H1 (cell line): ENCODE measurements around the gene INF2. TPM values are rescaled to one million over a fixed set of nuclear protein-coding genes. Genes with fewer than 3 reads are reported as not detected.

Experiments
- CTCF ChIA-PET: fragments of 300-600 bp; sonication (Branson Sonifier 250); formaldehyde crosslinking; loops from one replicate; lab custom pipeline; 2021; ENCODE audit not compliant: partially characterized antibody; lab: Charles Lee
- POLR2A ChIA-PET: fragments of 300-600 bp; sonication (Branson Sonifier 250); formaldehyde crosslinking; loops from one replicate; lab custom pipeline; 2021; ENCODE audit warnings: inconsistent platforms; ENCODE audit not compliant: partially characterized antibody; lab: Charles Lee
- DNase-seq, 2 experiments: peaks; one replicate each; pipeline versions ENCODE4 v3.0.0 to v3.0.0-alpha.2; 2010 to 2022; ENCODE audit warnings: low spot score in 2 of 2, low read depth in 1 of 2, mixed read lengths in 1 of 2
- FAIRE-seq: peaks from 2 replicates; lab custom pipeline; 2011; peaks lifted over from hg19 to GRCh38; lab: Jason Lieb, UNC
- H2AFZ ChIP-seq: 2 replicates; pipeline ENCODE4 v1.8.1; 2012; ENCODE audit warnings: low read length, inconsistent platforms
- H2AK5ac ChIP-seq: 2 replicates; pipeline ENCODE4 v1.6.1; 2013; ENCODE audit warnings: low read depth, low read length
- H2BK120ac ChIP-seq: replicated peaks from 2 replicates; pipeline ENCODE3; 2013; ENCODE audit warnings: low read depth, low read length, inconsistent platforms
- H2BK12ac ChIP-seq: 2 replicates; pipeline ENCODE4 v1.6.1; 2013; ENCODE audit warnings: low read depth, low read length
- H2BK15ac ChIP-seq: 2 replicates; pipeline ENCODE4 v1.6.1; 2013; ENCODE audit warnings: low read length
- H2BK20ac ChIP-seq: 2 replicates; pipeline ENCODE4 v1.6.1; 2013; ENCODE audit warnings: low read length
- H2BK5ac ChIP-seq: 2 replicates; pipeline ENCODE4 v1.6.1; 2013; ENCODE audit warnings: low read depth, low read length
- H3K14ac ChIP-seq: 2 replicates; pipeline ENCODE4 v1.6.1; 2013; ENCODE audit warnings: inconsistent platforms; ENCODE audit not compliant: insufficient read length
- H3K18ac ChIP-seq: 2 replicates; pipeline ENCODE4 v1.6.1; 2013; ENCODE audit warnings: low read length; ENCODE audit errors: extremely low read depth
- H3K23ac ChIP-seq: 2 replicates; pipeline ENCODE4 v1.6.1; 2013; ENCODE audit warnings: inconsistent platforms; ENCODE audit not compliant: insufficient read length
- H3K23me2 ChIP-seq: 2 replicates; pipeline ENCODE4 v1.6.1; 2013; ENCODE audit warnings: low read depth, low read length
- H3K27ac ChIP-seq: 2 replicates; pipeline ENCODE4 v1.6.1; 2011; ENCODE audit warnings: low read depth, low read length, inconsistent platforms
- H3K27me3 ChIP-seq, 4 experiments: replicated peaks in 1 of 4; 1 replicate in 1 of 4; 2 replicates in 3 of 4; pipeline versions ENCODE4 v1.6.1 to v1.8.1; 2011 to 2013; ENCODE audit warnings: low read length in 3 of 4, mild to moderate bottlenecking in 3 of 4, inconsistent platforms in 2 of 4, mixed read lengths in 2 of 4, moderate library complexity in 1 of 4; ENCODE audit not compliant: control insufficient read depth in 3 of 4, insufficient read depth in 3 of 4; ENCODE audit errors: extremely low read depth in 1 of 4
- H3K36me3 ChIP-seq, 4 experiments: 2 replicates each; pipeline versions ENCODE4 v1.6.1 to v1.8.1; 2011 to 2013; ENCODE audit warnings: mild to moderate bottlenecking in 4 of 4, low read length in 3 of 4, moderate library complexity in 2 of 4, control low read depth in 1 of 4, inconsistent platforms in 1 of 4; ENCODE audit not compliant: insufficient read depth in 4 of 4, control insufficient read depth in 2 of 4
- H3K4ac ChIP-seq: replicated peaks from 2 replicates; pipeline ENCODE3; 2013; ENCODE audit warnings: low read length, low read depth, mixed read lengths, inconsistent platforms; ENCODE audit not compliant: insufficient read length
- H3K4me1 ChIP-seq, 4 experiments: replicated peaks in 1 of 4; 1 replicate in 1 of 4; 2 replicates in 3 of 4; pipeline versions ENCODE4 v1.6.1 to v1.8.1; 2011 to 2013; ENCODE audit warnings: low read length in 3 of 4, inconsistent platforms in 2 of 4, mixed read lengths in 1 of 4; ENCODE audit not compliant: insufficient read depth in 4 of 4, control insufficient read depth in 3 of 4
- H3K4me2 ChIP-seq, 2 experiments: 2 replicates each; pipeline versions ENCODE4 v1.6.1 to v1.8.1; 2011 to 2013; ENCODE audit warnings: low read depth in 2 of 2, low read length in 2 of 2, control low read depth in 1 of 2, inconsistent platforms in 1 of 2, mild to moderate bottlenecking in 1 of 2; ENCODE audit not compliant: insufficient read depth in 1 of 2
- H3K4me3 ChIP-seq, 4 experiments: fragments of 200-600, 300-600 bp in 1 of 4; sonication (generic), shearing (Covaris generic), sonication (Bioruptor Twin) in 1 of 4; 2 replicates each; pipeline versions ENCODE4 v1.5.1 to v1.8.1; 2011 to 2016; ENCODE audit warnings: low read length in 4 of 4, low read depth in 3 of 4, control low read depth in 2 of 4, inconsistent platforms in 2 of 4, mild to moderate bottlenecking in 2 of 4, mixed read lengths in 1 of 4, moderate library complexity in 1 of 4; ENCODE audit not compliant: insufficient read depth in 2 of 4; ENCODE audit errors: extremely low read depth in 1 of 4
- H3K56ac ChIP-seq: replicated peaks from 2 replicates; pipeline ENCODE3; 2013; ENCODE audit warnings: low read depth, mild to moderate bottlenecking, mixed read lengths, low read length, inconsistent platforms; ENCODE audit not compliant: insufficient read length
- H3K79me1 ChIP-seq: 2 replicates; pipeline ENCODE4 v1.6.1; 2013; ENCODE audit warnings: low read depth, low read length, control low read depth
- H3K79me2 ChIP-seq, 2 experiments: 2 replicates each; pipeline versions ENCODE4 v1.6.1 to v1.8.1; 2012 to 2013; ENCODE audit warnings: low read length in 2 of 2, mild to moderate bottlenecking in 2 of 2, inconsistent platforms in 1 of 2; ENCODE audit not compliant: insufficient read depth in 2 of 2, control insufficient read depth in 1 of 2
- H3K9ac ChIP-seq, 4 experiments: replicated peaks in 1 of 4; 1 replicate in 1 of 4; 2 replicates in 3 of 4; pipeline versions ENCODE4 v1.6.1 to v1.8.1; 2011 to 2013; ENCODE audit warnings: low read depth in 3 of 4, low read length in 3 of 4, control low read depth in 2 of 4, mild to moderate bottlenecking in 2 of 4, moderate library complexity in 2 of 4, inconsistent platforms in 1 of 4; ENCODE audit errors: extremely low read depth in 1 of 4
- H3K9me3 ChIP-seq, 2 experiments: 2 replicates each; pipeline versions ENCODE4 v1.6.1 to v1.8.1; 2012 to 2013; ENCODE audit warnings: mild to moderate bottlenecking in 2 of 2, moderate library complexity in 2 of 2, control low read depth in 1 of 2, inconsistent platforms in 1 of 2, low read depth in 1 of 2, low read length in 1 of 2, mixed read lengths in 1 of 2; ENCODE audit not compliant: insufficient read depth in 2 of 2
- H4K20me1 ChIP-seq, 2 experiments: replicated peaks in 1 of 2; 2 replicates each; pipeline versions ENCODE3 to v1.8.1; 2011 to 2013; ENCODE audit warnings: inconsistent platforms in 2 of 2, low read length in 2 of 2, mild to moderate bottlenecking in 1 of 2; ENCODE audit not compliant: insufficient read depth in 2 of 2, control insufficient read depth in 1 of 2
- H4K5ac ChIP-seq: 2 replicates; pipeline ENCODE4 v1.6.1; 2013; ENCODE audit warnings: low read length, low read depth, mixed read lengths, inconsistent platforms; ENCODE audit not compliant: insufficient read length
- H4K8ac ChIP-seq: 2 replicates; pipeline ENCODE4 v1.8.0; 2013; ENCODE audit warnings: mild to moderate bottlenecking, moderate library complexity, low read length, inconsistent platforms; ENCODE audit not compliant: insufficient read depth; ENCODE audit errors: extremely low read depth
- H4K91ac ChIP-seq: replicated peaks from 2 replicates; pipeline ENCODE3; 2013; ENCODE audit warnings: low read length, mixed read lengths, inconsistent platforms; ENCODE audit not compliant: insufficient read length
- CREB1 ChIP-seq: IDR thresholded peaks from 2 replicates; pipeline ENCODE4 v1.6.1; 2012; ENCODE audit warnings: inconsistent platforms
- CTBP2 ChIP-seq: IDR thresholded peaks from 2 replicates; pipeline ENCODE4 v1.7.0; 2011; ENCODE audit warnings: borderline replicate concordance, mild to moderate bottlenecking, moderate library complexity, mixed read lengths, low read length; ENCODE audit not compliant: insufficient read depth, insufficient read length
- EP300 ChIP-seq, 2 experiments: IDR thresholded peaks; 1 replicate in 1 of 2; 2 replicates in 1 of 2; pipeline ENCODE4 v1.6.1; 2011 to 2012; ENCODE audit warnings: low read depth in 2 of 2, low read length in 2 of 2, mild to moderate bottlenecking in 2 of 2, borderline replicate concordance in 1 of 2, inconsistent platforms in 1 of 2, moderate library complexity in 1 of 2
- GABPA ChIP-seq: IDR thresholded peaks from 2 replicates; pipeline ENCODE4 v1.6.1; 2011; ENCODE audit warnings: mild to moderate bottlenecking, low read length, moderate library complexity, borderline replicate concordance; ENCODE audit not compliant: insufficient read depth
- KDM1A ChIP-seq: fragments of 200-600, 300-600 bp; sonication (generic); IDR thresholded peaks from 2 replicates; pipeline ENCODE4 v1.7.1; 2016; ENCODE audit warnings: mild to moderate bottlenecking, low read length, borderline replicate concordance
- KDM5A ChIP-seq: fragments of 200-600 bp; IDR thresholded peaks from 2 replicates; pipeline ENCODE4 v1.7.1; 2012; ENCODE audit warnings: mild to moderate bottlenecking, low read length, inconsistent platforms, mixed read lengths
- RAD21 ChIP-seq, 2 experiments: IDR thresholded peaks in 1 of 2; conservative IDR thresholded peaks in 1 of 2; 2 replicates each; pipeline ENCODE4 v1.6.1; 2011; ENCODE audit warnings: low read depth in 2 of 2, low read length in 2 of 2, improper control_type of control experiment in 1 of 2, inconsistent platforms in 1 of 2, mild to moderate bottlenecking in 1 of 2, moderate library complexity in 1 of 2
- RXRA ChIP-seq: IDR thresholded peaks from 2 replicates; pipeline ENCODE4 v1.6.1; 2011; ENCODE audit warnings: low read depth, mild to moderate bottlenecking, low read length, moderate library complexity; ENCODE audit not compliant: insufficient read depth
- SAP30 ChIP-seq: fragments of 300-600 bp; sonication (generic); IDR thresholded peaks from 2 replicates; pipeline ENCODE4 v1.7.1; 2012; ENCODE audit warnings: low read length, moderate library complexity, mild to moderate bottlenecking, inconsistent platforms; ENCODE audit not compliant: insufficient read depth, insufficient replicate concordance
- SIX5 ChIP-seq: IDR thresholded peaks from 2 replicates; pipeline ENCODE4 v1.6.1; 2011; ENCODE audit warnings: mild to moderate bottlenecking, low read depth, low read length
- WGBS, 2 experiments: shearing (Covaris generic) in 1 of 2; methylation state at CpG; one replicate each; pipeline versions ENCODE4 v1.1.6 to v1.1.7; 2013 to 2015; ENCODE audit warnings: low lambda C conversion rate in 2 of 2, mixed read lengths in 2 of 2, inconsistent platforms in 1 of 2, low coverage in 1 of 2, missing lambda C conversion rate in 1 of 2; ENCODE audit not compliant: insufficient replicate concordance in 2 of 2, insufficient coverage in 1 of 2, insufficient read length in 1 of 2; ENCODE audit errors: extremely low coverage in 1 of 2, missing lambda C conversion rate in 1 of 2; 5-methylcytosine and 5-hydroxymethylcytosine counted together
- polyA plus RNA-seq, 7 experiments: library from polyadenylated mRNA; depleted of rRNA in 3 of 7; stranded (reverse) in 5 of 7; unstranded in 2 of 7; fragments of >200 nt in 5 of 7; fragments of 200-250 nt in 2 of 7; gene quantifications; 1 replicate in 5 of 7; 2 replicates in 1 of 7; 4 replicates in 1 of 7; pipeline versions ENCODE4 v1.2.1 to v1.2.3, GENCODE V29; 2011 to 2013; ENCODE audit warnings: missing spikeins in 2 of 7, mixed read lengths in 2 of 7
- total RNA-seq: library from RNA; stranded (reverse); fragmentation: NEBNext Ultra II Directional; extraction: Animal tissue kit (Norgen Biotek cat#: 25700); gene quantifications from 2 replicates; pipeline ENCODE4 v1.2.1, GENCODE V29; 2021
- TF ChIP-seq, protein P1 (sequence below): IDR thresholded peaks from 2 replicates; pipeline ENCODE4 v1.6.1; 2012; ENCODE audit warnings: inconsistent platforms

INF2 gene
- total and polyA plus RNA-seq, 2 of the 8 experiments (the other 6 are each of a cell fraction or from before 2014, with no cell fraction given) = 29.1 to 59.5 TPM

GRCh38 chr14:104717137-104717536 lies 27.7 kb downstream of the INF2 start:
- Histone ChIP-seq H4K5ac (no peak overlapping the region), H3K9me3 (no peaks in the 10 kb centered on the region), H3K18ac (no peak overlapping the region), H4K20me1 (peaks cover 0 to 4% of the 10 kb centered on the region in 2 experiments), H2BK15ac (no peak overlapping the region), H3K79me2 (no peaks in the 10 kb centered on the region), H3K23me2 (no peaks in the 10 kb centered on the region), H3K27me3 (no peaks in the 10 kb centered on the region), H2BK5ac (no peak overlapping the region), H2AFZ (no peak overlapping the region), H3K23ac (no peak overlapping the region), H3K4ac (no peak overlapping the region), H4K8ac (no peak overlapping the region), H3K4me2 (no peak overlapping the region), H2AK5ac (no peak overlapping the region), H2BK20ac (no peak overlapping the region), H3K79me1 (no peaks in the 10 kb centered on the region), H2BK12ac (no peak overlapping the region), H3K36me3 (peaks cover 0 to 31% (median 2%) of the 10 kb centered on the region in 4 experiments; a peak in 3 of 8 replicates), H3K9ac (no peak overlapping the region), H4K91ac (no peak overlapping the region), H2BK120ac (no peak overlapping the region), H3K14ac (no peak overlapping the region), H3K56ac (no peak overlapping the region), H3K27ac (no peak overlapping the region), H3K4me1 (no peaks in the 10 kb centered on the region; a peak in 1 of 7 replicates), H3K4me3 (no peak overlapping the region)
- ChIA-PET CTCF (interaction anchor here (1.2 to 1.8 kb wide), 3 partner anchors 14 to 52 kb away, joined by 3 to 4 read pairs (median 4); no protein-coding TSS in a partner anchor), POLR2A (interaction anchor here (0.7 kb wide), 1 partner anchor 9 kb away, joined by 3 read pairs; no protein-coding TSS in a partner anchor)
- FAIRE-seq (no peak), DNase-seq (no peak)
- 95% methylated on average over 7 of the region's 22 CpGs; no CpG with 5 or more reads in 1 of the 2 experiments for WGBS, 2 experiments
- TF ChIP-seq KDM1A = no peak
- no peak for TF ChIP-seq CREB1
- TF ChIP-seq SIX5 = no peak
- TF ChIP-seq CTBP2 = no peak
- no peak for TF ChIP-seq RXRA
- no peak for TF ChIP-seq GABPA
- no peak for TF ChIP-seq KDM5A
- no peak for TF ChIP-seq EP300 (IDR thresholded peaks at IDR 0.05; ENCODE audit: borderline replicate concordance in 1 of 2, low read depth in 2 of 2, low read length in 2 of 2)
- no peak for TF ChIP-seq RAD21 (IDR thresholded peaks at IDR 0.05 in 1 of 2, conservative IDR thresholded peaks at IDR 0.05 in 1 of 2; ENCODE audit: low read depth in 2 of 2, low read length in 2 of 2)
- no peak for TF ChIP-seq SAP30
- TF ChIP-seq, protein P1, sequence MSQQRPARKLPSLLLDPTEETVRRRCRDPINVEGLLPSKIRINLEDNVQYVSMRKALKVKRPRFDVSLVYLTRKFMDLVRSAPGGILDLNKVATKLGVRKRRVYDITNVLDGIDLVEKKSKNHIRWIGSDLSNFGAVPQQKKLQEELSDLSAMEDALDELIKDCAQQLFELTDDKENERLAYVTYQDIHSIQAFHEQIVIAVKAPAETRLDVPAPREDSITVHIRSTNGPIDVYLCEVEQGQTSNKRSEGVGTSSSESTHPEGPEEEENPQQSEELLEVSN = no peak
